PFSK-1 (cell line): ENCODE measurements around the gene PDE8A.

Source experiments
- POLR2AphosphoS5 ChIP-seq: IDR thresholded peaks from 2 replicates; pipeline ENCODE4 v1.6.1; 2012; ENCODE audit warnings: low read depth, mild to moderate bottlenecking, control low read depth, low read length, moderate library complexity
- REST ChIP-seq, 2 experiments: IDR thresholded peaks; 2 replicates each; pipeline versions ENCODE4 v1.6.1 to v1.8.0; 2011 to 2012; ENCODE audit warnings: low read depth in 2 of 2, low read length in 2 of 2, control low read depth in 1 of 2, inconsistent platforms in 1 of 2, mild to moderate bottlenecking in 1 of 2, moderate library complexity in 1 of 2; ENCODE audit not compliant: insufficient read depth in 1 of 2
- SIN3A ChIP-seq: IDR thresholded peaks from 2 replicates; pipeline ENCODE4 v1.6.1; 2012; ENCODE audit warnings: mild to moderate bottlenecking, low read length, moderate library complexity, borderline replicate concordance; ENCODE audit not compliant: insufficient read depth
- TAF1 ChIP-seq: IDR thresholded peaks from 2 replicates; pipeline ENCODE4 v1.6.1; 2012; ENCODE audit warnings: low read length, control low read depth, borderline replicate concordance; ENCODE audit not compliant: insufficient read depth

DNA sequence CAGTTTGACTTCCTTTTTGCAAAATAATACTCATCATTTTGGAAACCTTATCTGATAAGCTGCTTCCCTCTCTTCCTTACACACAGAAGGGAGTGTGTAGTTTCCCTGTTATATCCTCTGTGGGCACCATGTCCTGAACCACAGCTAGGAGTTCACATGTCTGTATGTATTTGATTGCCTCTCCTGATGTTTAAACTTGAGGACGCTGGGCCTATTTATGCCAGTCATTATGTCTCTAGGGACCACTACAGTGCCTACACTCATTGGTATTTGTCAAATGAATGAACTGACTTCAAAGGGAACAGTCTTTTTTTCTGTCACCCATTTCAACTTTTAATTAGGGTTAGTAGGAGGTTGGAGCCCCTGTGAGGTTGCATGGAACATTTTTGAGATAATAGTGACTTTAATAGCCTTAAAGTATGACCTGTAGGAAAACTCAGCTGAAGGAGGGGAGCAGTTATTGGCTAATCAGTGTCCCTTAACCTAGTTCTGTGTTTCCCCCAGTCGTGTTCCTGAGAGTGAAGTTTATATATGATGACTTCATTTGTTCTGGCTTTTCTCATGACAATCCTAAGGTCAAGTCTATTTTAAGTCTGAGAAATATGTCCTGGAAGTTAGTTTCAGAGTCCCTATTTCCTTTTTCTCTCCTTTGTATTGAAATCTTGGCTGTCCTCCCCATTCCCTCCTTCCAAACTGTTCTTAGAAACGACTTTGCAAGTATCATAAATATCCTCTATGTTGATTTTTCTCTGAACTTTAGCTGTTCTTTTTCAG lies 28.9 kb downstream of the PDE8A start:
- no peak for TF ChIP-seq POLR2AphosphoS5
- no peak for TF ChIP-seq REST (IDR thresholded peaks at IDR 0.05; ENCODE audit: insufficient read depth in 1 of 2, low read depth in 2 of 2, low read length in 2 of 2)
- TF ChIP-seq SIN3A: no peak
- TF ChIP-seq TAF1: no peak
